Karpas-422 (cell line): ENCODE measurements around the gene IQCM. TPM values are rescaled to one million over a fixed set of nuclear protein-coding genes. Genes with fewer than 3 reads are reported as not detected.

ENCODE experiments used
- DNase-seq: peaks from one replicate; pipeline ENCODE4 v3.0.0-alpha.2; 2015
- H2AFZ ChIP-seq: fragments of 200-600 bp; sonication (generic); 2 replicates; pipeline ENCODE4 v1.6.1; 2014; ENCODE audit warnings: antibody characterized with exemption, low read length, mixed read lengths
- H3K27ac ChIP-seq: fragments of 200-600 bp; sonication (generic); 2 replicates; pipeline ENCODE4 v1.5.1; 2014; ENCODE audit warnings: mild to moderate bottlenecking, low read length, moderate library complexity
- H3K27me3 ChIP-seq: fragments of 200-600 bp; sonication (generic); 2 replicates; pipeline ENCODE4 v1.6.1; 2014; ENCODE audit warnings: low read length, mixed read lengths
- H3K36me3 ChIP-seq: fragments of 200-600 bp; sonication (generic); 2 replicates; pipeline ENCODE4 v1.6.1; 2014; ENCODE audit warnings: low read length, mixed read lengths; ENCODE audit not compliant: insufficient read depth
- H3K4me1 ChIP-seq: fragments of 200-600 bp; sonication (generic); 2 replicates; pipeline ENCODE4 v1.6.1; 2014; ENCODE audit warnings: mild to moderate bottlenecking, low read length, mixed read lengths
- H3K4me2 ChIP-seq: fragments of 200-600 bp; sonication (generic); 2 replicates; pipeline ENCODE4 v1.6.1; 2014; ENCODE audit warnings: low read length, low read depth, mild to moderate bottlenecking; ENCODE audit not compliant: poor library complexity, severe bottlenecking
- H3K4me3 ChIP-seq: fragments of 200-600 bp; sonication (generic); 2 replicates; pipeline ENCODE4 v1.5.1; 2014; ENCODE audit warnings: mild to moderate bottlenecking, antibody characterized with exemption, low read length, mixed read lengths
- H3K79me2 ChIP-seq: fragments of 200-600 bp; sonication (generic); 2 replicates; pipeline ENCODE4 v1.6.1; 2014; ENCODE audit warnings: mild to moderate bottlenecking, low read length, mixed read lengths
- H3K9ac ChIP-seq: fragments of 200-600 bp; sonication (generic); 2 replicates; pipeline ENCODE4 v1.6.0; 2014; ENCODE audit warnings: low read length
- H3K9me2 ChIP-seq: fragments of 200-600 bp; sonication (generic), shearing (Covaris generic); replicated peaks from 2 replicates; pipeline ENCODE4 v1.6.0; 2014; ENCODE audit warnings: mild to moderate bottlenecking, low read length, moderate library complexity; ENCODE audit not compliant: insufficient read depth
- H3K9me3 ChIP-seq: fragments of 300-700, 200-600 bp; sonication (generic); 2 replicates; pipeline ENCODE4 v1.6.1; 2014; ENCODE audit warnings: low read length, mixed read lengths
- H4K20me1 ChIP-seq: fragments of 200-600 bp; sonication (generic); 2 replicates; pipeline ENCODE4 v1.6.1; 2014; ENCODE audit warnings: mild to moderate bottlenecking, antibody characterized with exemption, low read length, low read depth; ENCODE audit not compliant: insufficient read depth
- total RNA-seq: library from RNA; depleted of rRNA; stranded (reverse); fragments of >200 nt; shearing (Covaris generic); gene quantifications from 2 replicates; pipeline ENCODE4 v1.2.3, GENCODE V29; 2014; ENCODE audit warnings: low replicate concordance

The IQCM gene
- total RNA-seq, 1 experiment from 2014 or later, result not detected

DNA sequence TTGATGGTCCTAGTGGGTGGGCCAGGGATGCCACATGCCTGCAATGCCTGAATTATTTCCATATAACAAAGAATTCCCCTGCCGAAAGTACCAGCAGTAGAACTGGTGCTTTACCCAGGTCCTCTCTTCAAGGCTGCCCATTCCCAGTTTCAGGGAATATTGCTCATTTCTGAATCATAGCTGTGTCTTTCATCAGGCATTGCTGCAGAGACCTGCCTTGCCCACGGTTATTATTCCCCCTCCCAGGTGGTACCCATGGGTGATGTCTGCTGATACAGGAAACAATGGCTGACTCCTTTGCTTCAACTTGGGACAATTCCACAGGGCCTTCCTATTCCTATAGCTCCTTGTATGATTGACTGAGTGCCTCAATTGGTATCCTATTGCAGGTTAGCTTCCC, 9.7 kb upstream of the IQCM start:
- no peaks in the 10 kb centered on the region for H3K79me2 ChIP-seq
- H3K4me1 ChIP-seq, result no peaks in the 10 kb centered on the region
- no peaks in the 10 kb centered on the region for H4K20me1 ChIP-seq
- no peaks in the 10 kb centered on the region for H3K27me3 ChIP-seq
- no peak overlapping the region for H3K4me3 ChIP-seq
- H3K36me3 ChIP-seq, result no peaks in the 10 kb centered on the region
- no peak overlapping the region for H3K4me2 ChIP-seq
- H3K9me3 ChIP-seq, result no peaks in the 10 kb centered on the region
- DNase-seq, result no peak
- no peak overlapping the region for H2AFZ ChIP-seq
- no peaks in the 10 kb centered on the region for H3K9me2 ChIP-seq
- H3K27ac ChIP-seq, result no peak overlapping the region
- no peak overlapping the region for H3K9ac ChIP-seq

GRCh38 chr4:149823769-149824221, 8.2 kb upstream of the IQCM start:
- H3K4me2 ChIP-seq, result no peak overlapping the region
- H3K27ac ChIP-seq, result no peak overlapping the region
- no peaks in the 10 kb centered on the region for H3K79me2 ChIP-seq
- no peak overlapping the region for H3K4me3 ChIP-seq
- H3K27me3 ChIP-seq, result no peaks in the 10 kb centered on the region
- no peaks in the 10 kb centered on the region for H3K36me3 ChIP-seq
- H3K9me3 ChIP-seq, result peaks cover 4% of the 10 kb centered on the region; the same call in 1 of the 2 replicates
- H3K9me2 ChIP-seq, result no peaks in the 10 kb centered on the region
- H3K4me1 ChIP-seq, result no peaks in the 10 kb centered on the region
- H2AFZ ChIP-seq, result no peak overlapping the region
- DNase-seq, result no peak
- H4K20me1 ChIP-seq, result no peaks in the 10 kb centered on the region
- no peak overlapping the region for H3K9ac ChIP-seq

DNA sequence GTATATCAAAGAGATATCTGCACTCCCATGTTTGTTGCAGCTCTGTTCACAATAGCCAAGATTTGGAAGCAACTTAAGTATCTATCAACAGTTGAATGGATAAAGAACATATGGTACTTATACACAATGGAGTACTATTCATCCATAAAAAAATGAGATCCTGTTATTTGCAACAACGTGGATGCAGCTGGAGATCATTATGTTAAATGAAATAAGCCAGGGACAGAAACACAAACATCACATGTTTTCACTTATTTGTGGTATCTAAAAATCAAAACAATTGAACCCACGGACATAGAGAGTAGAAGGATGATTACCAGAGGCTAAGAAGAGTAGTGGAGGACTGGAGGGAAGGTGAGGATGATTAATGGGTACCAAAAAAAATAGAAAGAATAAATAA, 14.2 kb downstream of the IQCM start:
- peaks cover 3% of the 10 kb centered on the region; the same call in 1 of the 2 replicates for H3K27me3 ChIP-seq

DNA sequence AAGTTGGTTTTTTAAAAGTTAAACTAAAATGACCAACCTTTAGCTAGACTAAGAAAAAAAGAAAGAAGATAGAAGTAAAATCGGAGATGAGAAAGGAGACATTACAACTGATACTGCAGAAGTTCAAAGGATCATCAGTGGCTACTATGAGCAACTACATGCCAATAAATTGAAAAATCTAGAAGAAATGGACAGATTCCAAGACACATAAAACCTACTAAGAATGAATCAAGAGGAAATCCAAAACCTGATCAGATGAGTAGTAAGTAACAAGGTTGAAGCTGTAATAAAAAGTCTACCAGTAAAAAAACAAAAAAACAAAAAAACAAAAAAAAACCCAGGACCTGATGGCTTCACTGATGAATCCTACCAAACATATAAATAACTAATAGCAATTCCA, 16.1 kb downstream of the IQCM start:
- H3K9me2 ChIP-seq, result no peaks in the 10 kb centered on the region
- no peaks in the 10 kb centered on the region for H3K9me3 ChIP-seq
- no peaks in the 10 kb centered on the region for H3K79me2 ChIP-seq
- no peak overlapping the region for H3K4me3 ChIP-seq
- no peaks in the 10 kb centered on the region for H4K20me1 ChIP-seq
- no peak overlapping the region for H3K4me2 ChIP-seq
- H3K4me1 ChIP-seq, result no peaks in the 10 kb centered on the region
- no peak for DNase-seq
- no peak overlapping the region for H3K9ac ChIP-seq
- no peaks in the 10 kb centered on the region for H3K27me3 ChIP-seq
- no peak overlapping the region for H3K27ac ChIP-seq
- H3K36me3 ChIP-seq, result no peaks in the 10 kb centered on the region
- no peak overlapping the region for H2AFZ ChIP-seq

More for the DNA sequence above, 14.2 kb downstream of the IQCM start:
- no peaks in the 10 kb centered on the region for H3K79me2 ChIP-seq
- H3K27ac ChIP-seq, result no peak overlapping the region
- DNase-seq, result no peak
- H3K4me3 ChIP-seq, result no peak overlapping the region
- no peaks in the 10 kb centered on the region for H4K20me1 ChIP-seq
- no peaks in the 10 kb centered on the region for H3K4me1 ChIP-seq
- H3K9me2 ChIP-seq, result no peaks in the 10 kb centered on the region
- H3K4me2 ChIP-seq, result no peak overlapping the region
- no peak overlapping the region for H3K9ac ChIP-seq
- H2AFZ ChIP-seq, result no peak overlapping the region
- no peaks in the 10 kb centered on the region for H3K36me3 ChIP-seq
- no peaks in the 10 kb centered on the region for H3K9me3 ChIP-seq

- H3K4me2 ChIP-seq, result no peak overlapping the region
- no peak overlapping the region for H3K4me3 ChIP-seq
- no peaks in the 10 kb centered on the region for H3K9me2 ChIP-seq
- no peaks in the 10 kb centered on the region for H3K9me3 ChIP-seq
- H3K27me3 ChIP-seq, result peaks cover 3% of the 10 kb centered on the region; the same call in 1 of the 2 replicates
- H3K27ac ChIP-seq, result no peak overlapping the region
- no peaks in the 10 kb centered on the region for H3K79me2 ChIP-seq
- no peak overlapping the region for H2AFZ ChIP-seq
- no peaks in the 10 kb centered on the region for H3K36me3 ChIP-seq
- H3K4me1 ChIP-seq, result no peaks in the 10 kb centered on the region
- no peak overlapping the region for H3K9ac ChIP-seq
- H4K20me1 ChIP-seq, result no peaks in the 10 kb centered on the region
- DNase-seq, result no peak
These were observed 19.3 kb downstream of the IQCM start for GRCh38 chr4:149796381-149796780.

GRCh38 chr4:149795256-149795655, 20.4 kb downstream of the IQCM start:
- no peak for DNase-seq
- Histone ChIP-seq H3K4me1 (no peaks in the 10 kb centered on the region), H2AFZ (no peak overlapping the region), H3K9me2 (no peaks in the 10 kb centered on the region), H3K27ac (no peak overlapping the region), H3K9ac (no peak overlapping the region), H4K20me1 (no peaks in the 10 kb centered on the region), H3K4me3 (no peak overlapping the region), H3K4me2 (no peak overlapping the region), H3K36me3 (no peaks in the 10 kb centered on the region), H3K9me3 (no peaks in the 10 kb centered on the region), H3K79me2 (no peaks in the 10 kb centered on the region), H3K27me3 (peaks cover 3% of the 10 kb centered on the region; the same call in 1 of the 2 replicates)

DNA sequence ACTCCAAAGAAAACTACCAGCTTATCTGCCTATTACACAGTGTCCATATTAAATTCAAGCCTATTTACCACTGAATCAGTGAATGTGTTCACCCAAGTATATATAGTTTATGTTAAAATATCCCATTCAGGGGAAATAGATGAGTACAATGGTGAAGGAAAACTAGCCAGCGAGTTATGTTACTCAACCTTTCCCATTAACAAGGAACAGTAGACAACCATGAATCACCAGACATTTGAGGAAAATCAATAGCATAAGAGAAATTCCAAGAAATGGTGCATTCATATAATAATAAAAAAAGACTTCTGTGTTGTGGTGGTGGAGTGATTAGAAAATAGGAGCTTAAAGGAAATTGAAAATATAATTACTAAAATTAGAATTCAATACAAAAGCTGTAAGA, 21.3 kb downstream of the IQCM start:
- H3K4me3 ChIP-seq, result no peak overlapping the region
- H3K36me3 ChIP-seq, result no peaks in the 10 kb centered on the region
- H3K4me1 ChIP-seq, result no peaks in the 10 kb centered on the region
- H3K27me3 ChIP-seq, result peaks cover 3% of the 10 kb centered on the region; the same call in 1 of the 2 replicates
- H3K9ac ChIP-seq, result no peak overlapping the region
- no peak for DNase-seq
- no peaks in the 10 kb centered on the region for H3K9me3 ChIP-seq
- no peaks in the 10 kb centered on the region for H4K20me1 ChIP-seq
- H3K27ac ChIP-seq, result no peak overlapping the region
- H2AFZ ChIP-seq, result no peak overlapping the region
- no peak overlapping the region for H3K4me2 ChIP-seq
- no peaks in the 10 kb centered on the region for H3K79me2 ChIP-seq
- no peaks in the 10 kb centered on the region for H3K9me2 ChIP-seq

DNA sequence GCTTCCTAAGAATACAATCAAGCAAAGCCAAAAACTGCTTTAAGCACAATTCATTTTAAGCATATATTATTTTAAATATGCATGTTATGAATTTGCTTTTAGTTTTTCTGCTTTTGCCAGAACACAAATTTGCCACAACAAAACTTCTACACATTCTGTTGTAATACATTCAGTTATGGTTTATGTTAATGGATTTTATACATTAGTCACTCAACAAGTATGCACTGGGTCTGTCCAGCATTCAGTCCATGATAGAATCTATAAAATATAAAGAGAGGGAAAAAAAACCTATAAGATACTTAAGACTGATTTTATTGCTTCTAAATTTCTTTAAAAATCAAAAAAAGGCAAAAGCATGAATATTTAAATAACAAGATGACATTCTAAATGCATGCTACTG, 22.2 kb downstream of the IQCM start:
- Histone ChIP-seq H3K27me3 (peaks cover 3% of the 10 kb centered on the region; the same call in 1 of the 2 replicates), H3K36me3 (no peaks in the 10 kb centered on the region), H3K27ac (no peak overlapping the region), H3K4me1 (no peaks in the 10 kb centered on the region), H3K9ac (no peak overlapping the region), H3K79me2 (no peaks in the 10 kb centered on the region), H3K9me3 (no peaks in the 10 kb centered on the region), H2AFZ (no peak overlapping the region), H4K20me1 (no peaks in the 10 kb centered on the region), H3K4me3 (no peak overlapping the region), H3K4me2 (no peak overlapping the region), H3K9me2 (no peaks in the 10 kb centered on the region)
- DNase-seq, result no peak

- H3K9me3 ChIP-seq, result no peaks in the 10 kb centered on the region
- no peaks in the 10 kb centered on the region for H3K36me3 ChIP-seq
- H3K79me2 ChIP-seq, result no peaks in the 10 kb centered on the region
- peaks cover 3% of the 10 kb centered on the region; the same call in 1 of the 2 replicates for H3K27me3 ChIP-seq
- no peak for DNase-seq
- no peak overlapping the region for H3K9ac ChIP-seq
- H3K9me2 ChIP-seq, result no peaks in the 10 kb centered on the region
- no peaks in the 10 kb centered on the region for H4K20me1 ChIP-seq
- H3K27ac ChIP-seq, result no peak overlapping the region
- no peaks in the 10 kb centered on the region for H3K4me1 ChIP-seq
- H3K4me3 ChIP-seq, result no peak overlapping the region
- H2AFZ ChIP-seq, result no peak overlapping the region
- no peak overlapping the region for H3K4me2 ChIP-seq
These were observed 23.8 kb downstream of the IQCM start for GRCh38 chr4:149791851-149792250.
